HepG2 (cell line): Measurements from ENCODE around the gene SRCAP. TPM values are rescaled to one million over a fixed set of nuclear protein-coding genes. Genes with fewer than 3 reads are reported as not detected.

Experiments
- ATAC-seq: fragments of 200-7000 bp; cut with Tn5 transposase; 3 replicates; pipeline ENCODE4 v1.9.1; 2020; ENCODE audit warnings: mild to moderate bottlenecking, moderate library complexity
- BruUV-seq: library from RNA; stranded (reverse); fragments of 400-500 nt; replicated peaks from 2 replicates; lab custom pipeline; 2021; lab: Mats Ljungman, UMichigan
- CTCF ChIA-PET: fragments of 300-600 bp; formaldehyde crosslinking; extraction: SDS; loops from one replicate; lab custom pipeline; 2021; ENCODE audit warnings: low total read pairs, inconsistent platforms, low intra/inter-chr PET ratio; lab: Yijun Ruan, JAX
- POLR2A ChIA-PET: fragments of 350-600 bp; sonication (Branson Sonifier 250); formaldehyde crosslinking; loops from one replicate; lab custom pipeline; 2020; ENCODE audit warnings: antibody characterized with exemption, inconsistent platforms; lab: Yijun Ruan, JAX
- DNase-seq: peaks from one replicate; pipeline ENCODE4 v3.0.0-alpha.2; 2015; ENCODE audit warnings: low spot score
- FAIRE-seq: peaks from 3 replicates; lab custom pipeline; 2011; peaks lifted over from hg19 to GRCh38; lab: Jason Lieb, UNC
- H2AFZ ChIP-seq: one replicate; pipeline ENCODE4 v1.6.1; 2011; ENCODE audit warnings: low read length, inconsistent platforms
- H3K27ac ChIP-seq: fragments of 300-600 bp; 3 replicates; pipeline ENCODE4 v1.8.0; 2011; ENCODE audit warnings: mixed run types, mild to moderate bottlenecking, mixed read lengths, low read length, inconsistent platforms; ENCODE audit not compliant: insufficient read depth; ENCODE audit errors: extremely low read length
- H3K27me3 ChIP-seq, 2 experiments: fragments of 200-600 bp in 1 of 2; 2 replicates in 1 of 2; 3 replicates in 1 of 2; pipeline versions ENCODE4 v1.6.0 to v1.8.0; 2011; ENCODE audit warnings: low read length in 2 of 2, mild to moderate bottlenecking in 2 of 2, moderate library complexity in 2 of 2, inconsistent platforms in 1 of 2; ENCODE audit not compliant: insufficient read depth in 2 of 2, control insufficient read depth in 1 of 2
- H3K36me3 ChIP-seq, 2 experiments: fragments of 200-600 bp in 1 of 2; replicated peaks in 1 of 2; 2 replicates in 1 of 2; 3 replicates in 1 of 2; pipeline versions ENCODE4 v1.5.1 to v1.8.0; 2011; ENCODE audit warnings: low read length in 2 of 2, inconsistent platforms in 1 of 2; ENCODE audit not compliant: insufficient read depth in 2 of 2, control insufficient read depth in 1 of 2
- H3K4me1 ChIP-seq: 2 replicates; pipeline ENCODE4 v1.5.1; 2012; ENCODE audit warnings: low read length, inconsistent platforms; ENCODE audit not compliant: insufficient read depth
- H3K4me2 ChIP-seq: 2 replicates; pipeline ENCODE4 v1.6.0; 2011; ENCODE audit warnings: low read depth, low read length, inconsistent platforms
- H3K4me3 ChIP-seq, 3 experiments: fragments of 200-600 bp in 1 of 3; sonication (generic), shearing (Covaris generic) in 1 of 3; replicated peaks in 1 of 3; 2 replicates each; pipeline ENCODE4 v1.5.1; 2011 to 2016; ENCODE audit warnings: low read length in 3 of 3, inconsistent platforms in 2 of 3, low read depth in 2 of 3, mild to moderate bottlenecking in 2 of 3, control low read depth in 1 of 3, mixed read lengths in 1 of 3; ENCODE audit not compliant: insufficient read depth in 1 of 3
- H3K79me2 ChIP-seq: one replicate; pipeline ENCODE4 v1.6.1; 2011; ENCODE audit warnings: low read length, inconsistent platforms; ENCODE audit not compliant: insufficient read depth
- H3K9ac ChIP-seq: 2 replicates; pipeline ENCODE4 v1.6.0; 2011; ENCODE audit warnings: mild to moderate bottlenecking, low read depth, low read length, inconsistent platforms; ENCODE audit not compliant: insufficient read depth
- H3K9me3 ChIP-seq: 2 replicates; pipeline ENCODE4 v1.5.1; 2012; ENCODE audit warnings: mild to moderate bottlenecking, low read length
- H4K20me1 ChIP-seq: 2 replicates; pipeline ENCODE4 v1.6.0; 2011; ENCODE audit warnings: inconsistent platforms, mild to moderate bottlenecking, low read length, moderate library complexity; ENCODE audit not compliant: insufficient read depth
- BCL3 ChIP-seq: sonication (generic); formaldehyde crosslinking; IDR thresholded peaks from 2 replicates; pipeline ENCODE4 v1.5.1; 2020; ENCODE audit warnings: mild to moderate bottlenecking, missing genetic modification reagents, moderate library complexity
- CCAR2 ChIP-seq: fragments of 200-400 bp; formaldehyde crosslinking; optimal IDR thresholded peaks from 2 replicates; pipeline ENCODE3; 2018; ENCODE audit warnings: low read depth, mild to moderate bottlenecking, low read length, moderate library complexity
- CREB3 ChIP-seq: sonication (generic); formaldehyde crosslinking; IDR thresholded peaks from 2 replicates; pipeline ENCODE4 v1.5.0; 2020; ENCODE audit warnings: missing genetic modification reagents
- FOXM1 ChIP-seq: sonication (generic); formaldehyde crosslinking; IDR thresholded peaks from 2 replicates; pipeline ENCODE4 v1.5.0; 2020; ENCODE audit warnings: missing genetic modification reagents
- JUN ChIP-seq: sonication (generic); formaldehyde crosslinking; IDR thresholded peaks from 2 replicates; pipeline ENCODE4 v1.4.0; 2020; ENCODE audit warnings: mild to moderate bottlenecking, missing genetic modification reagents
- MED13 ChIP-seq: sonication (generic); formaldehyde crosslinking; IDR thresholded peaks from 2 replicates; pipeline ENCODE4 v1.5.0; 2020; ENCODE audit warnings: missing genetic modification reagents
- MTA3 ChIP-seq: sonication (generic); formaldehyde crosslinking; IDR thresholded peaks from 2 replicates; pipeline ENCODE4 v1.4.0; 2020; ENCODE audit warnings: missing genetic modification reagents
- SIX4 ChIP-seq: sonication (generic); formaldehyde crosslinking; IDR thresholded peaks from 2 replicates; pipeline ENCODE4 v1.4.0; 2020; ENCODE audit warnings: missing genetic modification reagents
- SUZ12 ChIP-seq: fragments of 150-350 bp; IDR thresholded peaks from 2 replicates; pipeline ENCODE4 v1.6.1; 2014; ENCODE audit warnings: low read depth, low read length
- TBL1XR1 ChIP-seq: fragments of 150-350 bp; IDR thresholded peaks from 2 replicates; pipeline ENCODE4 v1.6.1; 2014; ENCODE audit warnings: borderline replicate concordance, low read length; ENCODE audit not compliant: partially characterized antibody
- YEATS4 ChIP-seq: sonication (generic); formaldehyde crosslinking; IDR thresholded peaks from 2 replicates; pipeline ENCODE4 v1.4.0; 2020; ENCODE audit warnings: missing genetic modification reagents, borderline replicate concordance
- ZNF232 ChIP-seq: sonication (generic); formaldehyde crosslinking; IDR thresholded peaks from 2 replicates; pipeline ENCODE4 v1.4.0; 2020; ENCODE audit warnings: missing genetic modification reagents, borderline replicate concordance
- ZNF274 ChIP-seq: sonication (generic); formaldehyde crosslinking; IDR thresholded peaks from 2 replicates; pipeline ENCODE4 v1.5.1; 2020; ENCODE audit warnings: mild to moderate bottlenecking, missing genetic modification reagents
- ZNF33A ChIP-seq: sonication (generic); formaldehyde crosslinking; IDR thresholded peaks from 2 replicates; pipeline ENCODE4 v1.5.1; 2020; ENCODE audit warnings: missing genetic modification reagents, mild to moderate bottlenecking, moderate library complexity, borderline replicate concordance
- ZNF446 ChIP-seq: sonication (generic); formaldehyde crosslinking; IDR thresholded peaks from 2 replicates; pipeline ENCODE4 v1.5.0; 2020; ENCODE audit warnings: mild to moderate bottlenecking, missing genetic modification reagents
- ZNF530 ChIP-seq: sonication (generic); formaldehyde crosslinking; IDR thresholded peaks from 2 replicates; pipeline ENCODE4 v1.5.0; 2020; ENCODE audit warnings: low read depth, mild to moderate bottlenecking, missing genetic modification reagents
- ZNF543 ChIP-seq: sonication (generic); formaldehyde crosslinking; IDR thresholded peaks from 2 replicates; pipeline ENCODE4 v1.4.0; 2020; ENCODE audit warnings: mild to moderate bottlenecking, missing genetic modification reagents
- WGBS: methylation state at CpG from one replicate; pipeline ENCODE4 v1.1.6; 2017; ENCODE audit warnings: low lambda C conversion rate; 5-methylcytosine and 5-hydroxymethylcytosine counted together
- in situ Hi-C: cut with HindIII; loops from 2 replicates; pipeline ENCODE4 v1.10.0; 2017; ENCODE audit warnings: low pct_unique_long_range_greater_than_20kb; ENCODE audit not compliant: extremely low pct_ligation_motif_present
- intact Hi-C: fragments of 100-400 bp; cut with micrococcal nuclease; formaldehyde crosslinking; loops from one replicate; pipeline ENCODE4 v1.10.0; 2022; ENCODE audit not compliant: unreplicated experiment
- polyA plus RNA-seq, 8 experiments: library from polyadenylated mRNA; depleted of rRNA in 3 of 8; stranded (reverse) in 7 of 8; unstranded in 1 of 8; fragments of >200 nt; fragmentation: Illumina TruSeq in 4 of 8; extraction: Trizol in 4 of 8; gene quantifications; 2 replicates each; pipeline versions ENCODE4 v1.2.1 to v1.2.3, GENCODE V29; 2011 to 2016; ENCODE audit warnings: low read depth in 4 of 8, missing spikeins in 1 of 8, mixed read lengths in 1 of 8; ENCODE audit not compliant: insufficient read depth in 1 of 8
- total RNA-seq, 5 experiments: library from RNA; depleted of rRNA; stranded (reverse); fragments of >200 nt; fragmentation: Illumina TruSeq; extraction: Trizol; gene quantifications; 2 replicates each; pipeline ENCODE4 v1.2.3, GENCODE V29; 2016; ENCODE audit warnings: low read depth in 1 of 5

Gene SRCAP
- total and polyA plus RNA-seq, 2 of the 13 experiments (the other 11 are each of a cell fraction or from before 2014, with no cell fraction given): 4.9 to 9.0 TPM

GRCh38 chr16:30698816-30699614 lies at the start of gene SRCAP (continued):
- TF ChIP-seq CCAR2 (peak; percentile 68), MED13 (0 out of 2 replicates have a peak, but pooled peaks have one; percentile 48)

GRCh38 chr16:30649725-30650368 lies 49.1 kb upstream of the SRCAP start:
- H3K4me2 ChIP-seq: peak overlapping the region; percentile 34
- in situ Hi-C loops: loop anchor here (25.0 kb wide), 2 partner anchors 563 to 838 kb away; partner anchors contain the start of genes MAZ, MVP, PAGR1 and PPP4C
- no peaks in the 10 kb centered on the region for H3K9me3 ChIP-seq
- ATAC-seq: no peak
- peaks cover 5% of the 10 kb centered on the region for H3K79me2 ChIP-seq
- H2AFZ ChIP-seq: peak overlapping the region; percentile 45
- H3K27me3 ChIP-seq: no peaks in the 10 kb centered on the region; a peak in 1 of 5 replicates
- H3K36me3 ChIP-seq: peaks cover 1 to 17% of the 10 kb centered on the region in 2 experiments; a peak in 4 of 5 replicates
- H3K4me3 ChIP-seq: no peak overlapping the region
- H4K20me1 ChIP-seq: no peaks in the 10 kb centered on the region
- H3K4me1 ChIP-seq: peaks cover 25% of the 10 kb centered on the region
- ChIA-PET CTCF (no interaction called here), POLR2A (interaction anchor here (0.6 to 2.1 kb wide), 10 partner anchors 8 to 268 kb away, joined by 3 to 18 read pairs (median 4); partner anchors contain the start of genes FBRS and ZNF689)
- peak overlapping the region; percentile 88 for H3K27ac ChIP-seq
- intact Hi-C loops: loop anchor here (2.0 to 10.0 kb wide), 4 partner anchors 15 to 565 kb away; partner anchors contain the start of gene ZNF768
- WGBS: 93% methylated on average over 22 of the region's 22 CpGs
- FAIRE-seq: no peak
- no TSS peak for BruUV-seq
- no peak overlapping the region for H3K9ac ChIP-seq
- no peak for DNase-seq
- TF ChIP-seq ZNF543 (CRISPR knock-in tag): no peak
- TF ChIP-seq YEATS4 (CRISPR knock-in tag): no peak
- no peak for TF ChIP-seq JUN (CRISPR knock-in tag)
- TF ChIP-seq FOXM1 (CRISPR knock-in tag): no peak
- 0 out of 2 replicates have a peak, but pooled peaks have one; percentile 0 for TF ChIP-seq ZNF232
- TF ChIP-seq SIX4 (CRISPR knock-in tag): no peak
- no peak for TF ChIP-seq TBL1XR1
- no peak for TF ChIP-seq ZNF33A (CRISPR knock-in tag)
- TF ChIP-seq CREB3 (CRISPR knock-in tag): no peak
- no peak for TF ChIP-seq ZNF530 (CRISPR knock-in tag)
- TF ChIP-seq BCL3 (CRISPR knock-in tag): no peak
- no peak for TF ChIP-seq ZNF446
- TF ChIP-seq SUZ12: no peak
- 0 out of 2 replicates have a peak, but pooled peaks have one; percentile 57 for TF ChIP-seq ZNF274 (CRISPR knock-in tag)
- no peak for TF ChIP-seq MTA3 (CRISPR knock-in tag)
